Measurements from ENCODE around the gene NKG7. TPM values are rescaled to one million over a fixed set of nuclear protein-coding genes. Genes with fewer than 3 reads are reported as not detected.

The NKG7 gene
- polyA plus RNA-seq, 1 experiment = not detected

GRCh38 chr19:51342631-51343569 lies 29.6 kb downstream of the NKG7 start:
- DNase-seq (ENCODE audit: low read depth) = no peak
- CTCF ChIA-PET = interaction anchor here (0.5 to 1.4 kb wide), 5 partner anchors 8 to 315 kb away, joined by 3 to 7 read pairs (median 3); no protein-coding TSS in a partner anchor
- peaks cover 14% of the 10 kb centered on the region for H3K36me3 ChIP-seq (ENCODE audit: control insufficient read depth, insufficient read depth, low read length)
- TF ChIP-seq, protein P1, sequence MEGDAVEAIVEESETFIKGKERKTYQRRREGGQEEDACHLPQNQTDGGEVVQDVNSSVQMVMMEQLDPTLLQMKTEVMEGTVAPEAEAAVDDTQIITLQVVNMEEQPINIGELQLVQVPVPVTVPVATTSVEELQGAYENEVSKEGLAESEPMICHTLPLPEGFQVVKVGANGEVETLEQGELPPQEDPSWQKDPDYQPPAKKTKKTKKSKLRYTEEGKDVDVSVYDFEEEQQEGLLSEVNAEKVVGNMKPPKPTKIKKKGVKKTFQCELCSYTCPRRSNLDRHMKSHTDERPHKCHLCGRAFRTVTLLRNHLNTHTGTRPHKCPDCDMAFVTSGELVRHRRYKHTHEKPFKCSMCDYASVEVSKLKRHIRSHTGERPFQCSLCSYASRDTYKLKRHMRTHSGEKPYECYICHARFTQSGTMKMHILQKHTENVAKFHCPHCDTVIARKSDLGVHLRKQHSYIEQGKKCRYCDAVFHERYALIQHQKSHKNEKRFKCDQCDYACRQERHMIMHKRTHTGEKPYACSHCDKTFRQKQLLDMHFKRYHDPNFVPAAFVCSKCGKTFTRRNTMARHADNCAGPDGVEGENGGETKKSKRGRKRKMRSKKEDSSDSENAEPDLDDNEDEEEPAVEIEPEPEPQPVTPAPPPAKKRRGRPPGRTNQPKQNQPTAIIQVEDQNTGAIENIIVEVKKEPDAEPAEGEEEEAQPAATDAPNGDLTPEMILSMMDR (IDR thresholded peaks at IDR 0.05; ENCODE audit: insufficient read depth, low read depth, low read length) = no peak
- POLR2A ChIA-PET = no interaction called here
- H3K27me3 ChIP-seq (ENCODE audit: control insufficient read depth, insufficient read depth, low read length) = no peaks in the 10 kb centered on the region
- H3K4me3 ChIP-seq (ENCODE audit: low read depth, low read length) = no peak overlapping the region

DNA sequence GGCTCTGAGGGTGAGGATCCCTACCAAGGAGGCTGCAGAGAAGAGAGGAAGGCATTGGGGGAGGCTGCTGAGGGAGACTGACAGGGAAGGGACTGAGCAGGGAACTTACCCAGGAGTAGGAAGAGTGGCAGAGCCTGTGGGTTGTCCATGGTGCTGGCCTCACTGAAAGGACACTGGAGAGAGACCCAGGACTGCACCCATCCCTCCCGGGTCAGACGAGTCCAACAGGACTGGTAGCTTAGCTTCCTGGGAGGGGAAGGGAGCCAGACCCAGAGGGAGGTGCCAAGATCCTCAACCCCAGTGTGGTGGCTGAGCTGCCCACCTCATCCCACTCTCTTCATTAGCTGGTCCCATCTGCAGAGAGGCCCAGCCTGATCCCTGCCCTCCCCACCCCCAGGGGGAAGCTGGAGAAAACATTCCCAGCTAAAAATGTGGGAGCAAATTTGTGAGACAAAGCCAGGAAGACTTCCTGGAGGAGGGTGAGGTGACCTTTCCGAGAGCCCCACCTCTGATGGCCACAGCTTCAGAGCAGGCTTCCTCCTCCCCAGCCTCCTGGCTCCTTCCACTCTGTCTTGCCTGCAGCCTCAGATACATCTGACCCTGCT lies 30.4 kb downstream of the NKG7 start, which contains the start of gene VSIG10L:
Gene VSIG10L (minus strand): TSS at position 164 of the 605 bp plus-strand sequence. CDS start 15 bp downstream, at position 149.
- H3K27me3 ChIP-seq (ENCODE audit: control insufficient read depth, insufficient read depth, low read length) = no peaks in the 10 kb centered on the region
- H3K36me3 ChIP-seq (ENCODE audit: control insufficient read depth, insufficient read depth, low read length) = peaks cover 10% of the 10 kb centered on the region
- TF ChIP-seq, protein P1 (IDR thresholded peaks at IDR 0.05; ENCODE audit: insufficient read depth, low read depth, low read length) = no peak
- ChIA-PET CTCF (interaction anchor here (1.0 to 1.4 kb wide), 3 partner anchors 9 to 80 kb away, joined by 3 to 7 read pairs (median 4); no protein-coding TSS in a partner anchor), POLR2A (no interaction called here)
- no peak for DNase-seq (ENCODE audit: low read depth)
- no peak within 1 kb of the TSS for H3K4me3 ChIP-seq (ENCODE audit: low read depth, low read length)

DNA sequence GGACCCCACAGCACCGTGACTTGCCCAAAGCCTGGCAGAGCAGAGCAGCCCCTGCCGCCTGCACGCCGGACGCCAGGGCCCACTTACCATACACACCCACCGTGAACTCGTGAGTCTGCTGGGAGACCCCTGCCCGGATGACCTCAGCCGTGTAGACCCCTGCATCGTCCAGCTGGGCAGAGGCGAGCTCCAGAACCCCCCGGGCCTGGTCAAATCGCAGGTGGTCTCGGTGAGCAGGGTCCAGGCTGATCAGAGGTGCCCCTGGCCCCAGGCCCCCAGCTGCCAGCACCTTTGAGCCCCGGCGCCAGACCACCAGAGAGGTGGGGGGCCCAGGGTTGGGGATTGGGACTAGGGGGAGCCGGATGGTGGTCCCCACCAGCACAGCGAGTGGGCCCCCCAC lies 31.4 kb downstream of the NKG7 start:
- H3K27me3 ChIP-seq (ENCODE audit: control insufficient read depth, insufficient read depth, low read length) = no peaks in the 10 kb centered on the region
- ChIA-PET CTCF (interaction anchor here (0.9 to 1.4 kb wide), 7 partner anchors 10 to 316 kb away, joined by 3 to 7 read pairs (median 3); partner anchors contain the start of gene ETFB), POLR2A (no interaction called here)
- TF ChIP-seq, protein P1 (IDR thresholded peaks at IDR 0.05; ENCODE audit: insufficient read depth, low read depth, low read length) = no peak
- H3K4me3 ChIP-seq (ENCODE audit: low read depth, low read length) = no peak overlapping the region
- DNase-seq (ENCODE audit: low read depth) = no peak
- peaks cover 6% of the 10 kb centered on the region for H3K36me3 ChIP-seq (ENCODE audit: control insufficient read depth, insufficient read depth, low read length)

- Histone ChIP-seq H3K4me3 (ENCODE audit: low read depth, low read length) (peak overlapping the region; percentile 65), H3K36me3 (ENCODE audit: control insufficient read depth, insufficient read depth, low read length) (no peaks in the 10 kb centered on the region; the same call in 1 of the 2 replicates), H3K27me3 (ENCODE audit: control insufficient read depth, insufficient read depth, low read length) (no peaks in the 10 kb centered on the region)
- ChIA-PET POLR2A (interaction anchor here (0.6 kb wide), 5 partner anchors 19 to 349 kb away, joined by 3 to 12 read pairs (median 4); partner anchors contain the start of gene ETFB), CTCF (interaction anchor here (0.6 to 1.7 kb wide), 13 partner anchors 20 to 317 kb away, joined by 3 to 6 read pairs (median 3); partner anchors contain the start of genes CLDND2 and ETFB)
- TF ChIP-seq, protein P1 (IDR thresholded peaks at IDR 0.05; ENCODE audit: insufficient read depth, low read depth, low read length) = no peak
- peak; percentile 78 for DNase-seq (ENCODE audit: low read depth)
Observed at GRCh38 chr19:51339687-51340656, 32.5 kb downstream of the NKG7 start.

Data from BJ (cell line).